Tibial nerve (tissue), 4 donors: ENCODE results near the gene KLHL26. TPM values are rescaled to one million over a fixed set of nuclear protein-coding genes. Genes with fewer than 3 reads are reported as not detected.

Experiments
- DNase-seq, 2 donors: peaks; one replicate each; pipeline ENCODE4 v3.0.0-alpha.2; 2019; ENCODE audit warnings: low spot score in 2 of 2
- H3K27ac ChIP-seq, 4 donors: fragments of 200-600 bp; sonication (generic) in 3 of 4; one replicate each; pipeline ENCODE4 v1.5.1; 2017 to 2019; ENCODE audit warnings: mild to moderate bottlenecking in 1 of 4
- H3K27me3 ChIP-seq, 2 donors: fragments of 200-600 bp; sonication (generic) in 1 of 2; one replicate each; pipeline versions ENCODE4 v1.5.1 to v1.6.0; 2017 to 2019
- H3K36me3 ChIP-seq, 3 donors: fragments of 200-600 bp; sonication (generic); one replicate each; pipeline ENCODE4 v1.5.1; 2018 to 2019
- H3K4me1 ChIP-seq, 4 donors: fragments of 200-600 bp; sonication (generic) in 3 of 4; one replicate each; pipeline ENCODE4 v1.5.1; 2017 to 2019
- H3K4me3 ChIP-seq, 4 donors: fragments of 200-600 bp; sonication (generic) in 3 of 4; one replicate each; pipeline ENCODE4 v1.5.1; 2017 to 2019; ENCODE audit warnings: mild to moderate bottlenecking in 1 of 4, moderate library complexity in 1 of 4
- H3K9me3 ChIP-seq, 4 donors: fragments of 200-600 bp; sonication (generic) in 3 of 4; one replicate each; pipeline ENCODE4 v1.5.1; 2017 to 2019
- CTCF ChIP-seq, 5 experiments: fragments of 200-600 bp in 3 of 5; fragments of 450-650 bp in 2 of 5; sonication (generic) in 3 of 5; IDR thresholded peaks; one replicate each; pipeline ENCODE4 v1.5.1; 2016 to 2019; ENCODE audit warnings: antibody characterized with exemption in 5 of 5, mild to moderate bottlenecking in 3 of 5, moderate library complexity in 2 of 5
- EP300 ChIP-seq, 2 donors: sonication (generic); formaldehyde crosslinking; IDR thresholded peaks; one replicate each; pipeline ENCODE4 v1.6.1; 2017; ENCODE audit warnings: antibody characterized with exemption in 2 of 2, mild to moderate bottlenecking in 1 of 2
- POLR2A ChIP-seq, 2 donors: fragments of 450-650 bp; IDR thresholded peaks; one replicate each; pipeline ENCODE4 v1.6.1; 2017; ENCODE audit warnings: antibody characterized with exemption in 2 of 2, mild to moderate bottlenecking in 2 of 2, moderate library complexity in 2 of 2
- WGBS, 2 donors: methylation state at CpG; one replicate each; pipeline ENCODE4 v1.1.5; 2018; 5-methylcytosine and 5-hydroxymethylcytosine counted together
- total RNA-seq, 4 donors: library from RNA; depleted of rRNA; stranded (reverse); fragments of >200 nt; gene quantifications; one replicate each; pipeline ENCODE4 v1.1.0, GENCODE V29; 2016

Gene KLHL26
- 10 to 100 TPM; 12.9 to 38.4 (median 15.1) TPM for total RNA-seq

GRCh38 chr19:18636969-18637629 is at the start of gene KLHL26:
KLHL26 (plus strand) TSS chr19:18637028; CDS start chr19:18637055, 27 bp downstream.
- Histone ChIP-seq H3K4me3 (peak within 1 kb of the TSS; percentile 80 to 94 (median 92)), H3K27ac (peak within 1 kb of the TSS; percentile 89 to 98 (median 96)), H3K36me3 (no peaks in the 10 kb centered on the region), H3K27me3 (no peaks in the 10 kb centered on the region), H3K4me1 (peaks cover 0 to 37% (median 15%) of the 10 kb centered on the region in 4 donors), H3K9me3 (no peaks in the 10 kb centered on the region)
- TF ChIP-seq CTCF (IDR thresholded peaks at IDR 0.05) = no peak
- TF ChIP-seq EP300 (IDR thresholded peaks at IDR 0.05) = peak in 1 of 2 donors; percentile 86
- peak in 1 of 2 donors; percentile 70 for TF ChIP-seq POLR2A (IDR thresholded peaks at IDR 0.05)
- no peak for DNase-seq
- 5 to 13% methylated on average over 14 to 43 of the region's 47 CpGs for WGBS, 2 donors

- H3K27ac ChIP-seq = peak overlapping the region in 3 of 4 donors; percentile 76 to 91 (median 76)
Observed at GRCh38 chr19:18587561-18587960, 49.3 kb upstream of the KLHL26 start.

GRCh38 chr19:18587962-18588610 is 48.7 kb upstream of the KLHL26 start:
- H3K9me3 ChIP-seq = no peaks in the 10 kb centered on the region
- no peaks in the 10 kb centered on the region for H3K27me3 ChIP-seq
- H3K4me3 ChIP-seq = peak overlapping the region; percentile 60 to 99 (median 71)
- TF ChIP-seq POLR2A (IDR thresholded peaks at IDR 0.05) (no peak), CTCF (IDR thresholded peaks at IDR 0.05) (no peak), EP300 (IDR thresholded peaks at IDR 0.05) (no peak)
- peak overlapping the region; percentile 63 to 91 (median 76) for H3K27ac ChIP-seq
- no peak for DNase-seq
- 26 to 32% methylated on average over 16 of the region's 16 CpGs for whole genome bisulfite sequencing, 2 donors
- H3K4me1 ChIP-seq = peaks cover 0 to 24% (median 11%) of the 10 kb centered on the region in 4 donors
- H3K36me3 ChIP-seq = peaks cover 0 to 8% (median 0%) of the 10 kb centered on the region in 3 donors

More at GRCh38 chr19:18587561-18587960, 49.3 kb upstream of the KLHL26 start:
- H3K9me3 ChIP-seq = no peaks in the 10 kb centered on the region
- DNase-seq = no peak
- H3K27me3 ChIP-seq = no peaks in the 10 kb centered on the region
- peaks cover 0 to 8% (median 0%) of the 10 kb centered on the region in 3 donors for H3K36me3 ChIP-seq
- peaks cover 0 to 24% (median 11%) of the 10 kb centered on the region in 4 donors for H3K4me1 ChIP-seq
- no peak overlapping the region for H3K4me3 ChIP-seq
- TF ChIP-seq EP300 (IDR thresholded peaks at IDR 0.05) (no peak), POLR2A (IDR thresholded peaks at IDR 0.05) (no peak), CTCF (IDR thresholded peaks at IDR 0.05) (no peak)
- 87 to 91% methylated on average over 12 of the region's 12 CpGs for WGBS, 2 donors

- Histone ChIP-seq H3K36me3 (peaks cover 0 to 8% (median 0%) of the 10 kb centered on the region in 3 donors), H3K4me1 (peaks cover 0 to 28% (median 11%) of the 10 kb centered on the region in 4 donors), H3K27ac (peak within 1 kb of the TSS; percentile 63 to 91 (median 76)), H3K27me3 (no peaks in the 10 kb centered on the region), H3K4me3 (peak within 1 kb of the TSS; percentile 60 to 99 (median 71)), H3K9me3 (no peaks in the 10 kb centered on the region)
- 1 to 2% methylated on average over 23 to 24 of the region's 72 CpGs for WGBS, 2 donors
- TF ChIP-seq CTCF (IDR thresholded peaks at IDR 0.05) (peak; percentile 86 to 94 (median 90)), EP300 (IDR thresholded peaks at IDR 0.05) (peak in 1 of 2 donors; percentile 42), POLR2A (IDR thresholded peaks at IDR 0.05) (peak; percentile 8 to 45)
- DNase-seq = peak; percentile 55 to 72
Observed at GRCh38 chr19:18588611-18589379, 48.0 kb upstream of the KLHL26 start, which contains the start of gene REX1BD. REX1BD (plus strand) TSS chr19:18588798; CDS start chr19:18588802, 4 bp downstream.
